ENCODE measurements around the gene FBN3.
"Not testable (repeated sequence)": the region's sequence is repeated elsewhere in the genome, so short reads cannot be mapped to it uniquely, and the experiment has no call there.

The FBN3 gene

GRCh38 chr19:8117991-8118390, 31.4 kb downstream of the FBN3 start:
- DNase-seq (ENCODE audit: low read depth, low spot score): no peak

- no peak for DNase-seq (ENCODE audit: low read depth, low spot score)
Observed at GRCh38 chr19:8116437-8117293, 32.7 kb downstream of the FBN3 start.

GRCh38 chr19:8115805-8116396, 33.5 kb downstream of the FBN3 start:
- DNase-seq (ENCODE audit: low read depth, low spot score): no peak

GRCh38 chr19:8113017-8113416, 36.4 kb downstream of the FBN3 start:
- no peak for DNase-seq (ENCODE audit: low read depth, low spot score)

- DNase-seq (ENCODE audit: low read depth, low spot score): no peak
Observed at GRCh38 chr19:8111376-8111775, 38.0 kb downstream of the FBN3 start.

GRCh38 chr19:8110931-8111330, 38.5 kb downstream of the FBN3 start:
- no peak for DNase-seq (ENCODE audit: low read depth, low spot score)

- no peak for DNase-seq (ENCODE audit: low read depth, low spot score)
Observed at GRCh38 chr19:8109890-8110662, 39.3 kb downstream of the FBN3 start.

GRCh38 chr19:8109455-8109854, 39.9 kb downstream of the FBN3 start:
- DNase-seq (ENCODE audit: low read depth, low spot score): no peak

GRCh38 chr19:8108560-8109445, 40.6 kb downstream of the FBN3 start:
- DNase-seq (ENCODE audit: low read depth, low spot score): no peak

- DNase-seq (ENCODE audit: low read depth, low spot score): no peak
Observed at GRCh38 chr19:8107301-8107903, 42.0 kb downstream of the FBN3 start.

GRCh38 chr19:8105471-8105870, 43.9 kb downstream of the FBN3 start:
- DNase-seq (ENCODE audit: low read depth, low spot score): no peak

GRCh38 chr19:8101910-8102309, 47.5 kb downstream of the FBN3 start:
- not testable (repeated sequence) for DNase-seq (ENCODE audit: low read depth, low spot score)

GRCh38 chr19:8101311-8101710, 48.1 kb downstream of the FBN3 start:
- no peak for DNase-seq (ENCODE audit: low read depth, low spot score)

GRCh38 chr19:8097681-8098567, 51.5 kb downstream of the FBN3 start:
- no peak for DNase-seq (ENCODE audit: low read depth, low spot score)

GRCh38 chr19:8097198-8097597, 52.2 kb downstream of the FBN3 start:
- DNase-seq (ENCODE audit: low read depth, low spot score): no peak

GRCh38 chr19:8096071-8096470, 53.3 kb downstream of the FBN3 start:
- no peak for DNase-seq (ENCODE audit: low read depth, low spot score)

- DNase-seq (ENCODE audit: low read depth, low spot score): no peak
Observed at GRCh38 chr19:8095354-8095886, 54.0 kb downstream of the FBN3 start.

GRCh38 chr19:8094336-8094735, 55.1 kb downstream of the FBN3 start:
- no peak for DNase-seq (ENCODE audit: low read depth, low spot score)

- DNase-seq (ENCODE audit: low read depth, low spot score): no peak
Observed at GRCh38 chr19:8093740-8094139, 55.7 kb downstream of the FBN3 start.

- no peak for DNase-seq (ENCODE audit: low read depth, low spot score)
Observed at GRCh38 chr19:8090950-8091349, 58.4 kb downstream of the FBN3 start.

Measured in astrocyte of the hippocampus (primary cell).